ENCODE measurements around the gene ASGR2.
"Not testable (repeated sequence)": the region's sequence is repeated elsewhere in the genome, so short reads cannot be mapped to it uniquely, and the experiment has no call there.

The ASGR2 gene, protein sequence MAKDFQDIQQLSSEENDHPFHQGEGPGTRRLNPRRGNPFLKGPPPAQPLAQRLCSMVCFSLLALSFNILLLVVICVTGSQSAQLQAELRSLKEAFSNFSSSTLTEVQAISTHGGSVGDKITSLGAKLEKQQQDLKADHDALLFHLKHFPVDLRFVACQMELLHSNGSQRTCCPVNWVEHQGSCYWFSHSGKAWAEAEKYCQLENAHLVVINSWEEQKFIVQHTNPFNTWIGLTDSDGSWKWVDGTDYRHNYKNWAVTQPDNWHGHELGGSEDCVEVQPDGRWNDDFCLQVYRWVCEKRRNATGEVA

DNA sequence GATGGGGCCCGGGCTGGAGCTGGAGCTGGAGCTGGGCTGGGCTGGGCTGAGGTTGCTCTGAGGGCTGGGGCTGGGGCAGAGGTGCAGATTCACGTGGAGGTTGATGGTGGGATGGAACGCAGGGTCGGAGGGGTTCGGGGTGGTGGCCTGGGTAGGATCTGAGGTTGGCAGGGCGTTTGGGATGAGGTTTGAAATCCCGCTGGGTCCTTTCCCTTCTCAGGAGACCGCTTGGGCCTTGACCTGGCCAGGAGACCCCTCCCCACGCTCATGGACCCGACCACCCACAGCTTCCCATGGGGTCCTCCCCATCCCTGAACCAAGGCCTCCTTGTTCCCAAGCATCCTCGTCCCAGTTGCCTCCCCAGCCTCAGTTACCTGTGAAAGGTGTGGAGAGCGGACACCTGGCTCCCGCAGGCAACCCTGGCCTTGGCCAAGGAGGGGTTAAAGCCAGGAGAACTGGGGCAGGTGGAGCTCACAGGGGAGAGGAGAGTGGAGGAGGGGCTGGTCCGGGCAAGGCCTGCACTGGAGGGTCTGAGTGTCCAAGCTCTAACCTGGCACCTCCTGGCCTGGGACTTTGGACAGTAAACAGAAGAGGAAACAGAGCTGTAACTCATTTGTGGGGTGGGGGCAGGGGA, at the start of gene ASGR2:
TSS of gene ASGR2 (minus strand) at position 582 of the 634 bp plus-strand sequence. CDS start 582 bp downstream, outside the sequence.
- no peak for DNase-seq

DNA sequence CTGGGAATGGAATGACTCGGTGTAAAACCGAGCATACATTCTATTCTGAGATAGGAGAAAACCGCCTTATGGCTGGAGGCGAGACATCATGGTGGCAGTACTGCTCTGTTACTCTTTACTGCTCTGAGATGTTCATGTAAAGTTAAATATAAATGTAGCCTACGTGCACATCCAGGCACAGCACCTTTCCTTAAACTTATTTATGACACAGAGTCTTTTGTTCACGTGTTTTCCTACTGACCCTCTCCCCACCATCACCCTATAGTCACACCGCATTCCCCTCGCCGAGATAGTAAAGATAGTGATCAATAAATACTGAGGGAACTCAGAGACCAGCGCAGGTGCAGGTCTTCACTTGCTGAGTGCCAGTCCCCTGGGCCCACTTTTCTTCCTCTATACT, 44.9 kb upstream of the ASGR2 start:
- not testable (repeated sequence) for DNase-seq

DNA sequence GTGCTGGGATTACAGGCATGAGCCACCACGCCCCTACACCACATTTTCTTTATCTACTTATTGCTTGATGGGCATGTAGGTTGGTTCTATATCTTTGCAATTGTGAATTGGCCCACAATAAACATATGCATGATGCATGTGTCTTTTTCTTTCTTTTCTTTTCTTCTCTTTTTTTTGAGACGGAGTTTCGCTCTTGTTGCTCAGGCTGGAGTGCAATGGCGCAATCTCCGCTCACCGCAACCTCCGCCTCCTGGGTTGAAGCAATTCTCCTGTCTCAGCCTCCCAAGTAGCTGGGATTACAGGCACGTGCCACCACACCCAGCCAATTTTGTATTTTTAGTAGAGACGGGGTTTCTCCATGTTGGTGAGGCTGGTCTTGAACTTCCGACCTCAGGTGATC, 43.8 kb upstream of the ASGR2 start:
- DNase-seq = peak; percentile 40

DNA sequence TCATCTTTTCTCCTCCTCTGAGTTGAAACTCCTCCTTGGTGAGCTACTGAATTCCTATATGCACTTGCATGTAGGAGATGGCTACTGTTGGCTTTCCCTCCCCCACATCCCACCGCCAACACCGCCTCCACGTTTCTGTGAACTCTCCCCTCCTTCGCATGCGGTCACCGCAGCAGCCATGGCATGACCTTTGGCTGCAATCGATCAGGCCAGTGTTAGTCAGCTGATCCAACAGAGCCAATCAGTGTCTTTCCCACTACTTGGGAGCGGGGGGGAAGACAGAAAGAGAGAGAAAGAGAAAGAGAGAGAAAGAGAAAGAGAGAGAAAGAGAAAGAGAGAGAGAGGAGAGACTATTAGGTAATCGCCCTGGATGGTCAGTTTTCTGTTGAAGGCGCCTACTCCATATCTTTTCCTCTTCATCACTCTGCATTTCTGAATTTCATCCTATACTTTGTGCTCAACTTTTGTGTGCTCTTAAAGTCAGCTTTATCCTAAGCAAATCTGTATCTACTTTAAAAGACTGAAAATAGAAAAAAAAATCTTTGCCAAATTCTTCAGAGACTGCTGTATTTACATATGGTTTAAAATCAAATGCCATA, 41.8 kb upstream of the ASGR2 start:
- DNase-seq = no peak

DNA sequence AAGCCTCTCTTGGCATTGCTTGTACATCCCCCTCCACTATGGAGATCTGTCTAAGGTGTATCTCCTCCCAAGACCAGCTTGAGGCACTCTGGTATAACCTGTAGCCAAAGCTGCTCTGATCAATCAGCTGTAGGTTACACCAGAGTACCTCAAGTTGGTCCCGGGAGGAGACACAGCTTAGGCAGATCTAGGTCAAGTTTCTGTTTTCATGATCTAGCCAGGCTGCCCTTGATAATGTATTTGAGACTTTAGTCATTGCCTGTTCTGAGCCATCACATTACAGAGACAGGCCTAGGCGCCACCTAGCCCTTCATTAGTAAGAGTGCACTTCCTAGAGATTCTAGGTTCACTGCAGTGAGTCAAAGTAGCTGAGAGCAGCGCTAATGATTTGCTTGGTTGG, 33.1 kb upstream of the ASGR2 start:
- DNase-seq = no peak

DNA sequence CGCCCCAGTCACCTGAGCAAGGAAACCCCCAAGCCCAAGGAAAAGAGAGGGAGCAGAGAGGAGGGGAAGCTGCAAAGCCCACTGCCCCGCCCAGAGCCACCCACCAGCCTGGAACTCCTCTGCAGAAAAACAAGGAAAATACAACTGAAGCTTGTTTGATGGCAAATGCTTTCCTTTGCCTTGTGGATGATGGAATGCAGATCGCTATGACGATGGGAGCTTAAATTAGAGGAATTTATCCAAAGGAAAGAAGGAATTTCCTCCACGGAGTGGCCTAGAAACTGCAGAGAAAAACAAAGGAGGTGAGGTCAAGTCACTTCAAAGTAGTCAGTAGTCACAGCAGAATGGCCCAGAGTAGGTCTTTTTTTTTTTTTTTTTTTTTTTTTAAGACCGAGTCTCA, 31.5 kb upstream of the ASGR2 start:
- no peak for DNase-seq

DNA sequence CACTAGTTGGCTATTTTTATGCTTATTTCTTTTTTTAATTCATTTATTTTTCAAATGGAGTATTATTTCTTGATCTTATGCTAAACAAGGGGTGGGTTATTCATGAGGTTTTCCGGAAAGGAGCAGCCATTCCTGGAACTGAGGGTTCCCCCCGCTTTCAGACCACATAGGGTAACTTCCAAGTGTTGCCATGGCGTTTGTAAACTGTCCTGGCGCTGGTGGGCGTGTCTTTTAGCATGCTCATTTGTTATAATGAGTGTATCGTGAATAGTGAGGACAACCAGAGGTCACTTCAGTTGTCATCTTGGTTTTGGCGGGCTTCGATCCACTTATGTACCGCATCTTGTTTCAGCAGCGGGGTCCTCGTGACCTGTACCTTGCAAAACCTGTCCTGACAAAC, 29.6 kb upstream of the ASGR2 start:
- DNase-seq = no peak

DNA sequence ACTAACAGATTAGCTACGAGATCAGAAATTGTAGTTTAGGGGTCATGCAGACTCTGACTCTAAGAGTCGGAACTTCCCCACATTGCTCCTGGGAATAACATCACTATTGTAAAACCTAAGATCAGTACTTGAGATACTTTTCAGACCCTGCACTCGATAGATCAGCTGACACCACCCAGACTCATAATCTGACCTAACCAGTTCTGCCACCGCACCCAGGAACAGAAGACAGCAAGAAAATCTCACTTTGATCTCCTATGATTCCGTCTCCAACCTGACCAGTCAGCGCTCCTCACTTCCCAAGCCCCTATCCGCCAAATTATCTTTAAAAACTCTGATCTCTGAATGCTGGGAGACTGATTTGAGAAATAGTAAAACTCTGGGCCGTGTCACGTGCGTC, 27.2 kb upstream of the ASGR2 start:
- no peak for DNase-seq

DNA sequence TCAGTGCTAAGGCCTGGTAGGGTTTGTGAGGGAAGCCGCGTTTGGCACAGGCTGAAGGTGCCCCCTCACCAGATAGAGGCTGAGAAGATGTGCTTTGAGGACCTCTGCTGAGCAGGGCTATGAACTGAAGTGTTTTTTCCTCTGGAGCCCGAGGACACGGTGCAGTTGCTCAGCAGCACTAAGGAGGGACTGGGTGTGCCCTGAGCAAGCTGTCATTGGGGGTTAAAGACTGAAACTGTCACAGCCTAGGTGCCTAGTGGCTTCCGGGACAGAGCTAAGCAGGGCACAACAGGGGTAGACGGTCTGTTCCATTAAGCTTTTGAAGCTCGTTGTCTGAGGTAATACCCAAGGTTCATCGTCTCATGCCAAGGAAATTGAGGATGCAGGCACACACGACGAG, 24.8 kb upstream of the ASGR2 start:
- DNase-seq = no peak

DNA sequence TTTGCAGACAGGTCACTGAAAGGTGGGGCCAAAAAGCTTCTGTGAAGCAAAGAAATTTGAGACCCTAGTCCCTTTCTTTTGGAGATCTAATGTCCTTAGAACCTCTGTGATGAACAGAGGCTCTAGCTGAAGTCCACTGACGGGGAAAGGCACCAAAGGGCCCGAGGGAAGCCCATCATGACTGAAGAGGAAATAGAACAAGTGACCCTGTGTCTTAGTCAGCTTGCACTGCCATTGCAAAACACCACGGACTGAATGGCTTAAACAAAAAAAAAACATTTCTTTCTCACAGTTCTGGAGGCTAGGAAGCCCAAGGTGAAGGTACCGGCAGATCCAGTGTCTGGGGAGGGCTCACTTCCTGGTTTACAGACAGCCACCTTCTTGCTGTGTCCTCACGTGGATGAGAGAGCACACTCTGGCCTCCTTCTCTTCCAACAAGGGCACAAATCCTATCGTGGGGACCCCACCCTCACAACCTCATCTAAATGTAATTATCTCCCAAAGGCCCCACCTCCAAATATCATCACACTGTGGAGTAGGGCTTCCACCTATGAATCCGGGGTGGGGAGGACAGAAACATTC, 24.3 kb upstream of the ASGR2 start:
- DNase-seq = peak; percentile 87

DNA sequence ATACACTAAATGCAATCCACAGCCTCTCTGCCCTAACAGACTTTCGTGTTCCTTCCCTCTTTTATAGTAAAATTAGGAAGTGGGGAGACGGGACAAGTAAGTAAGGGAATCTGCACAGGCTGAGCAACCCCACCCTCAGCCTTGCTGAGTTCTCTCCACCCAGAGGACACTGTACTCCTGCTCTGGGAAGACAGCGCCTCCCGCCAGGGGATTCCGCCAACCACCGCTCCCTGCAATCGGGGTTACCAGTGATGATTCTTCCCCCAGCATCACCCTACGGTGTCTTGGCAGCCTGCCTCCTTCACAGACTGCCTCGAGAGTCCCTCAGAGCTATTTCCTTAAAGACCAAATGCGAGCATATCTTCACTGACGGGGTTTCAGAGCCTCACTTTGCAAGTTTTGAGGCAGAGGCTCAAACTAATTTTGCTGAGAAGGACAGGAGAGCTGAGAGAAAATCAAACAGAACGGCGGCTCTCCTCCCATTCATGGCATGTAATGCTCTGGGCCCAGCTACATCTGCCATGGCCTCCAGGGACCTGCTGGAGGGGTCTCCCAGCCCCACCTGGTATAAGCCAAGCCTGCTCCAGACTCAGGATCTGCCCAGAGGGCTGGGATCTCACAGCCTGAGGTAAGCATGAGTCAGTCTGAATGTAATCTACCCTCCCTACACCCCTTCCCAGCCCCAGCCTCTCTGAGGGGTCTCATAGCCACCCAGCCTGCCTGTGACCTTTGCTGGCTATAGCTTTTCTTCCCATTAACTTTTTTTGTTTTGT, 22.7 kb upstream of the ASGR2 start:
- peak; percentile 59 for DNase-seq

DNA sequence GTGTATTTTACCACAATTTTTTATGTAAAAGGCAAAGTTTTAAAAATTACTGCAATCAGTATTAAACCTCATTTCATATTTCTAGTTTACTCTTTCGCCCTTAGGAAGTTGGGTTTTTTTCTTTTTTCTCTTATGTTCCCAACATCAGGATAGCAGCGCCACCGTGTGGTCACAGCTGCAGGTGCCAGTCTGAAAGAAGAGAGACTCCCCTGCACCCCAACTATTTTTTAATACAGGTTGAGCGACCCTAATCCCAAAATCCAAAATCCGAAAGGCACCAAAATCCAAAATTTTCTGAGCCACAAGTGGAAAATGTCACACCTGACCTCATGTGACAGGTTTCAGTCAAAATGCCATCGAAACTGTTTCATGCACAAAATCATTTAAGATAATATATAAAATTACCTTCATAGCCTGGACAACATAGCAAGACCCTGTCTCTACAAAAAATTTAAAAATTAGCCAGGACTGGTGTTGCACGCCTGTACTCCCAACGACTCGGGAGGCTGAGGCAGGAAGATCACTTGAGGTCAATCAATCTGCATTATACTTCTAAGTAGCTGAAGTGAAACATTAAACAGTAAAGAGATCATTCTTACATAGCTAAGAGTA, 21.8 kb upstream of the ASGR2 start:
- DNase-seq = peak; percentile 87

DNA sequence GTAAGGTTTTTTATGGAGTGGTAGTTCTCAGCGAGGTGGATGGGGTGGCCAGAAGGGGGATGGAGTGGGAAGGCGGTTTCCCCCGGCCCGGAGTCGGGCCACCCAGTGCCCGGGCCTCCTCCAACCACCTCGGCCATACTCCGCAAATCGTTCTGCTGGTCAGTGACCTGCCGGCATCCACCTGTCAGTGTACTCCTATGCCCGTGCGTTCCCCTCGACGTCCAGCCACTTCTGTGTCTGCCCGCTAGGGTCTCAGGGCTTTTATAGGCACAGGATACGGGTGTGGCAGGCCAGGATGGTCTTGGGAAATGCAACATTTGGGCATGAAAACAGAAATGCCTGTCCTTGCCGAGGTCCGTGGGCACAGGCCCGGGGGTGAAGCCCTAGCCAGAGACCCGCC, 19.3 kb upstream of the ASGR2 start:
- DNase-seq = no peak

DNA sequence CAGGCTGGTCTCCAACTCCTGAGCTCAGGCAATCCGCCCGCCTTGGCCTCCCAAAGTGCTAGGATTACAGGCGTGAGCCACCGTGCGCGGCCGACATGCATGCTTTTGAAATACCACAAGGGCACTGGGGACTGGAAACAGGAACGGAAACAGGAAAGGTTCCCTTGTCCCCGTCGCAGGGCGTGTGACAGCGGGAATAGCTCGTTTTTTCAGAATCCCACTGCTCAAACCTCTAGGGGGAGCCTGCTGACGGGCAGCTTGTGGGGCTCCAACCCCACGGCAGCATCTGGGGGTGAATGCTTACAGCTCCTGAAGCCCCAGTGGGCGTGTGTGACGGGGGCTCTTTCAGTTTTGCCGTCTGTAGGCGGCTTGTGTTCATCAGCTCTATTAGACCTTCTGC, 18.8 kb upstream of the ASGR2 start:
- DNase-seq = peak; percentile 92

DNA sequence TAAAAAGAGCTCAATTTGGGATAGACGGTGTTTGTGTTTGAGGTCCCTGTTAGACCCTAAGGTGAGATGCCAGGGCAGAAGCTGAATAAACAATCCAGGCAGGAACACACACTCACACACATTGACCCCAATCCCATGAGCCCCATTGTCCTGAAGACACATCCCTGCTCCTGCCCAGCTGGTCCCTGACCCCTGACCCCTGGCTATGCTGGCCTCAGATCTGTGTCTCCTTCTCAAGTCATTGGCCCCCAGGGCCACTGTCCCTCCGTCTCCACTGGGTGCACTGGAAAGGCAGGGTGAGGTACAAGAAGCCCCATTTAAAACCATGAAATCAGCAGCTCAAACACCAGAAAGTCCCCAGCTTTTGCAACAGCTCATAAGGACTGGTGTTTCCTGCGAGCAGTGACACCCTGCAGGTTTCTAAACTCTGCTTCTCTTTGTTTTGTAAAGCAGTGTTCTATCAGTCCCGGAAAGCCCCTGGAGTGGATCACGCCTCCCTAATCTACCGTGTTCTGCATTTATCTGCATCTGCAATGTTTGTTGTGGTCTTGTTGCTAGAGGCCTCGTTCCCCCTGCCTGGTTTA, 18.0 kb upstream of the ASGR2 start:
- peak; percentile 93 for DNase-seq

DNA sequence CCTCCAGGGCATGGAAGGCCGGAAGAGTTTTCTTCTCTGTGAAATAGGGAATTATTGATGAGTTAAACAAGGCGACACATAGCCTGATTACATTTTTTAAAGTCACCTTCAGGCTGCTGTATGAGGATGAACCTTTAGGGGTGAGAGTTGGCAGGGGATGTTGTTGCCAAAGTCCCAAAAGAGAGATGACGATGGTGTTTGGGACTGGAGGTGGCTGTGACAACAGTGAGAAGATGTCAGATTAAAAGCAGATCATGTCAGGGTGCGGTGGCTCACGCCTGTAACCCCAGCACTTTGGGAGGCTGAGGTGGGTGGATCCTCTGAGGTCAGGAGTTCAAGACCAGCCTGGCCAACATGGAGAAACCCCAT, 16.8 kb upstream of the ASGR2 start:
- no peak for DNase-seq

DNA sequence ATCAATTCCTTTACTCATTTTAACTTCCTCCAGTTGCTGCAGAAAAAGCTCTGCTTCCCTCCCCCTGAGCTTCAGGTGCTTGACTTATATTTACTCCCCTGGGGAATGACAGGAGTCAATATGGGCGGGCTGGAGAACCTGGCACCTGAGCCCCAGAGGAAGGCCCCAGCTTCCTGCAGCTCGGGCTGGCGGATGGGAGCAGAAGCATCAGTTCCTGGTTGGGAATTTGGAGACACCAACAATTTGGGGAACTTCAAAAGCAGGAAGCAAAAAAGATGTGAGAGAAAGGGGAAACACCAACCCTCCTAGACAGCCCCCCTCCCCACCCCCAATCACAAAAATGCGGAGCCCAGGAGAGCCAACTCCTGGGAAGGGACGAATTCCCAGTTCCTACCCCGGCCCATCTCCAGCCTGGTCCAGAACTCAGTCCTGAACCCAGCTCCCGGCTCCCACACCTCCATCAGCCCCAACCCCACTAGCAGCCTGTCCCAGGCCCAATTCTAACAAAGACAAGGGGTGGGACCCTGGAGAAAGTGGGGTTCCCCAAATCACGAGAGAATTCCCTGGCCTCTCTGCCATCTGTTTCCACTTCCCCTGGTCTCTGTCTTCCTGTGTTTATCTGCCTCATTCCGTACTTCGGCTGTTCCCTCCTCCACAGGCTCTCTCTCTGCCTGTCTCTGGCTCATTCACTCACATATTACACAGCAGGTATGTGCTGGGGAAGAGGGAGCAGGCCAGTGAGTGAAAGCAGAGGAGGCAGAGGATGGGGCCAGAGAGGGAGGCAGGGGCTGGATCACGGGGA, 16.2 kb upstream of the ASGR2 start:
- DNase-seq = peak; percentile 55

DNA sequence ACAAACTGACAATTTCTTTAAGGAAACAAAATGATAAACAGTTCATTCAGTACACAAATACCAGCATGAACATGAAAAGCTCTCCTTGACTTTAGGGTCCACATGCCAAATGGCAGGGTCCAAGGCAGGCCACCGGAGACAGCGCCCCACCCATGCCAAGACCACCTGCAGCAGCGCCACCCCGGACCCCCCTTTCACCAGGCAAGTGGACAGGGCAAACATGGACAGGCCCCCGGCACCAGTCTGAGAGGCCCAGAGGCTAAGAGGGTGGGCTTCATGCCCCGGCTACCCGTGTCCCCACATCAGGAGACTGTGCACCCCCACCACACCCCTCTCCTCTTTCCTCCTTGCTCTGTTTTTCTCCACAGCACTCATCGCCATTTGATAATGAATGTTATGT, 14.7 kb upstream of the ASGR2 start:
- no peak for DNase-seq

DNA sequence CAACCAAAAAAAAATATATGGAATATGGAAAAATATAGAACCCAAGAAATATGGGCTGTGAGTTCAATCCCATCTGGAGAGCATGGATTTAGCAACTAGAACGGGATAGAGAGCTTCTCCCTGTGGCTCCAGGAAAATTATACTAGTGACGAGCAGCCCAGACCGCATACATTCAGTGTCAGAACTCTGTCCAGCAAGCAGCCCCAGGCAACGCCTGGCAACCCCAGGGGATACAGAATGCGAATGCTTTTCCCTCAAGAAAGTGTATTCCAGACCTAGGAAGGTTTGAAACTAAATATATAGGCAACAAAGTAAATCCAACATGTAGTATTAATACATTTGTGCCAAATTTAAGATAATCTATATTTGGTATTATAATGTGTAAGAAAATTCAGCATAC, 13.5 kb upstream of the ASGR2 start:
- DNase-seq = no peak

DNA sequence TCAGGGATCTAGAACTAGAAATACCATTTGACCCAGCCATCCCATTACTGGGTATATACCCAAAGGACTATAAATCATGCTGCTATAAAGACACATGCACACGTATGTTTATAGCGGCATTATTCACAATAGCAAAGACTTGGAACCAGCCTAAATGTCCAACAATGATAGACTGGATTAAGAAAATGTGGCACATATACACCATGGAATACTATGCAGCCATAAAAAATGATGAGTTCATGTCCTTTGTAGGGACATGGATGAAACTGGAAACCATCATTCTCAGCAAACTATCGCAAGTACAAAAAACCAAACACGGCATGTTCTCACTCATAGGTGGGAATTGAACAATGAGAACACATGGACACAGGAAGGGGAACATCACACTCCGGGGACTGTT, 12.9 kb upstream of the ASGR2 start:
- DNase-seq = not testable (repeated sequence)

DNA sequence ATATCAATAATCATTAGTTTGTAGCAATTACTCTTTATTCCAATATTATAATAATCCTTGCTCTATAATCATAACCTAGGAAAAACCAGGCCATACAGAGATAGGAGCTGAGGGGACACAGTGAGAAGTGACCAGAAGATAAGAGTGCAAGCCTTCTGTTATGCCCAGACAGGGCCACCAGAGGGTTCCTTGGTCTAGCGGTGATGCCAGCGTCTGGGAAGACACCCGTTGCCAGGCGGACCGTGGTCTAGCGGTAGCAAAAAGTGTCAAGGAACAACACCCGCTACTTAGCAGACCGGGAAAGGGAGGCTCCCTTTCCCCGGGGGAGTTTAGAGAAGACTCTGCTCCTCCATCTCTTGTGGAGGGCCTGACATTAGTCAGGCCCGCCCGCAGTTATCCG, 11.8 kb upstream of the ASGR2 start:
- not testable (repeated sequence) for DNase-seq

DNA sequence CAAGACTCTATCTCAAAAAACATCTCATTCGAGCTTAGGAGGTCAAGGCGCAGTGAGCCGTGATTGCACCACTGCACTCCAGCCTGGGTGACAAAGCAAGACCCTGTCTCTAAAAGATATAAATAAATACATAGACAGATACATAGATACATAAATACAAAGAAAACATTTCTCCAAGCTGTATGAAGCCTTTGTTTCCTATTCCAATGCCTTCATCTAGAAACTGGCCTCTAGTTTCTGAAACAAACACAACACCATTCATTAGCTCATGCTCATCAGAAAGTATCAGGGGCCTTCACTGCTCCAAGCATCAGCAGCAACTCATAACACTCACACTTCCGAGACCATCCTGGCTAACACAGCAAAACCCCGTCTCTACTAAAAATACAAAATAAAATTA, 10.3 kb upstream of the ASGR2 start:
- no peak for DNase-seq

Measured in suppressor macrophage treated with lipopolysaccharide for 4 hours (primary cell).